ENCODE results near the gene MPL.

Gene MPL

DNA sequence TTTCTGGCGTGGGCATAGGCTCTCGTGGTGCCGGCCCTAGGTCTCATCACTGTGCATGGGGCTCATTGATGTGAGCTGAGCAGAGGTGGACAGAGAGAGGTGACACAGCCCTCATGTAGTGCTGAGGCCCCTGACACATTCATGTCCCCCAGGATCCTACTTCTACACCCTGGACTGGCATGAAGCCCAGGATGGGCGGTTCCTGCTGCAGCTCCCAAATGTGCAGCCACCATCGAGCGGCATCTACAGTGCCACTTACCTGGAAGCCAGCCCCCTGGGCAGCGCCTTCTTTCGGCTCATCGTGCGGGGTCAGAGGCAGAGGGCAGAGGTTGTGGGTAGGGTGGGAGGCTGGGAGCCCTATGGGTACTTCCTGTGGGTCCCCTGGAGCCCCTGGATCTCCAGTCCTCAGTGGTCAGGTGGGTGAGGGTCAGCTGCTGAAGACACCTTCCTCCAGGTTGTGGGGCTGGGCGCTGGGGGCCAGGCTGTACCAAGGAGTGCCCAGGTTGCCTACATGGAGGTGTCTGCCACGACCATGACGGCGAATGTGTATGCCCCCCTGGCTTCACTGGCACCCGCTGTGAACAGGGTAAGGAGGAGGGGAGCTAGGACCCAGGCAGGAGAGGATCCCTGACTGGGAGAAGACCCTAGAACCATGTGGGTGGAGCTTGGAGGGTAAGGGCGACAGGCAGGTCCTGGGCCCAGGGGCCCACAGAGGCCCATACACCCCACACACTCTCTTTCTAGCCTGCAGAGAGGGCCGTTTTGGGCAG lies 30.7 kb upstream of the MPL start:
- no peak for DNase-seq

DNA sequence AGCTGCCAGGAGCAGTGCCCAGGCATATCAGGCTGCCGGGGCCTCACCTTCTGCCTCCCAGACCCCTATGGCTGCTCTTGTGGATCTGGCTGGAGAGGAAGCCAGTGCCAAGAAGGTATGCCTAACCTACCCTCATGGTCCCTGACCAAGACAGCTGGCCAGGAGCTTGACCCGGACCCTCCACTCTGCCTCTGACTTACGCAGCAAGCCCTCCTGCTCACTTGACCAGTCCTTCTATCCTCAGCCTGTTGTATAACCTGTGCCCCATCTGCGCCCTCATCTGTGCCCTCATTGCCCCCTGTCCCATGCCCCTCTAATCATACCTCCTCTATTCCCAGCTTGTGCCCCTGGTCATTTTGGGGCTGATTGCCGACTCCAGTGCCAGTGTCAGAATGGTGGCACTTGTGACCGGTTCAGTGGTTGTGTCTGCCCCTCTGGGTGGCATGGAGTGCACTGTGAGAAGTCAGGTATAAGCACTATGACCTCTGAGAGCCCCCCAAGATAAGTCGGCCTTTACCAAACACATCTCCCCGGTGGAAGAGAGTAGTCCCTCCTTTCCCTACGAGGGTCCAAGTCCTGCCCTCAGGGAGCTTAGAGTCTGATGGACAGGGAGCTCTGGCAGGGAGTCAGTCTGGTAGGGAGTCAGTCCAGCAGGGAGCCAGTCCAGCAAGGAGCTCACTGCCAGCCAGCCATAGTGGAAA lies 30.0 kb upstream of the MPL start:
- DNase-seq = no peak

DNA sequence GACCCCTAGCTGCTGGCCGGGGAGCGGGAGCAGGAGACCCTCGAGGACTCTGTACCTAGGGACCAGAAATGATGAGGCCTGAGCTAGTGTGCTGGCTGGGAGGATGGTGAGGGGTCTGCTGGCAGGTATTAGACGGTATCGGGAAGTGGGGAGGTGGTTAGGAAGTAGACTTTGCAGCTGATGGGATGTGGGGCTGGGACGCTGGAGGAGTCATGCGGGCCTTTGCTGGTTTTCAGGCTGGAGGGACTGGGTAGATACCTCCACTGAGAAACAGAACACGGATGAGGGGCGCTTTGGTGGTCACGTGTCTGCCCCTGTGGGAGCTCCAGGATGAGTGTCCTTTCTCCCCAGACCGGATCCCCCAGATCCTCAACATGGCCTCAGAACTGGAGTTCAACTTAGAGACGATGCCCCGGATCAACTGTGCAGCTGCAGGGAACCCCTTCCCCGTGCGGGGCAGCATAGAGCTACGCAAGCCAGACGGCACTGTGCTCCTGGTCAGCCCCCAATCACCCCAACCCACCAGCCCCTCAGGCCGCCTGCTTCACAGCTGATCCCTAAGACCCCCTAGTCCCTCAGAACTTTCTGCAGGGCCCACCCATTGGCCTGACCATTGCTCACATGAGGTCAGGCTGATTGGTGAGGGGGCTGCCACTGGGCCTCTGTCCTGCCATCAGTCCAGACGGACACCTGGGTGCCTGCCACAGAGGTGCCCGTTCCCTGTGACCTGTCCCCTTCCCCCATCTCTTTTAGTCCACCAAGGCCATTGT lies 28.8 kb upstream of the MPL start:
- no peak for DNase-seq

DNA sequence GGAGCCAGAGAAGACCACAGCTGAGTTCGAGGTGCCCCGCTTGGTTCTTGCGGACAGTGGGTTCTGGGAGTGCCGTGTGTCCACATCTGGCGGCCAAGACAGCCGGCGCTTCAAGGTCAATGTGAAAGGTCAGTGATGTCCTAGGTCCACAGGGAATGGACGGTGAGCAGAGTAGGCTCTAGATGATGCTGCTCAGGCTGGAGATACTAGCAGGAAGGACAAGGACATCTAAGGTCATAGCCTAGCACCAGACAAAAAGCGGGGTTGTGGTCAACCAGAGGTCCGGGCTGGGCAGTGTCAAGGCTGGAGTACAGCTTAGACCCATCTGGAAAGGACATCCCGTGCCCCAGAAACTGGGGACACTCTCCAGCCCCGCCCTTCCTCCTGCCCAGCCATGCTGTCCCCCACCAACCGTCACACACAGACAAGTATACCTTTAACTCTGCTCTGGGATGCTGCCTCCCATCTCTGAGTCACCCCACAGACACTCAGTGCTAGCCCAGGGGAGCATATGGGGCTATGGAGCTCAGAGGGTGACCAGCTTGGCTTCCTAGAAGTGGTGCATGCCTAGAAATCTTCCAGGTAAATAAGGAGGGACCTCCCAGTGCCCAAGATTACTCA lies 28.1 kb upstream of the MPL start:
- DNase-seq = no peak

DNA sequence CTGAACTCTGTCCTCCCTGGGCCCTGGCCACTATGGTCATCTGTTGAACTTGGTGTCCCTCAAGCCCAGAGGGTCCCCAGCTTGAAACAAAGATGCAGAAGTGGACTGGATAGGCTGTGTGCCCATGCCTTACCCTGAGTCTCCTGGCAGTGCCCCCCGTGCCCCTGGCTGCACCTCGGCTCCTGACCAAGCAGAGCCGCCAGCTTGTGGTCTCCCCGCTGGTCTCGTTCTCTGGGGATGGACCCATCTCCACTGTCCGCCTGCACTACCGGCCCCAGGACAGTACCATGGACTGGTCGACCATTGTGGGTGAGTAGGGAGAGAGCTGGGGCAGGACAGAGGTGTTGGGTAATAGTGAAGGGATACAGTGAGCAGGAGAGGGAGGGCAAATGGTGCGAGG lies 26.1 kb upstream of the MPL start:
- no peak for DNase-seq

DNA sequence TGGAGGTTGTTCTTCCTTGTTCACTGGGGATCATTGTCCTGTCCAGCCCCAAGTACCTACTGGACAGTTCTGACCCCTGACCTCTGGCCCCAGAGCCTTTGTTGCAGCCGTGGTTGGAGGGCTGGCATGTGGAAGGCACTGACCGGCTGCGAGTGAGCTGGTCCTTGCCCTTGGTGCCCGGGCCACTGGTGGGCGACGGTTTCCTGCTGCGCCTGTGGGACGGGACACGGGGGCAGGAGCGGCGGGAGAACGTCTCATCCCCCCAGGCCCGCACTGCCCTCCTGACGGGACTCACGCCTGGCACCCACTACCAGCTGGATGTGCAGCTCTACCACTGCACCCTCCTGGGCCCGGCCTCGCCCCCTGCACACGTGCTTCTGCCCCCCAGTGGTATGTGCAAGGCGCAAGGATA lies 25.4 kb upstream of the MPL start:
- DNase-seq = no peak

DNA sequence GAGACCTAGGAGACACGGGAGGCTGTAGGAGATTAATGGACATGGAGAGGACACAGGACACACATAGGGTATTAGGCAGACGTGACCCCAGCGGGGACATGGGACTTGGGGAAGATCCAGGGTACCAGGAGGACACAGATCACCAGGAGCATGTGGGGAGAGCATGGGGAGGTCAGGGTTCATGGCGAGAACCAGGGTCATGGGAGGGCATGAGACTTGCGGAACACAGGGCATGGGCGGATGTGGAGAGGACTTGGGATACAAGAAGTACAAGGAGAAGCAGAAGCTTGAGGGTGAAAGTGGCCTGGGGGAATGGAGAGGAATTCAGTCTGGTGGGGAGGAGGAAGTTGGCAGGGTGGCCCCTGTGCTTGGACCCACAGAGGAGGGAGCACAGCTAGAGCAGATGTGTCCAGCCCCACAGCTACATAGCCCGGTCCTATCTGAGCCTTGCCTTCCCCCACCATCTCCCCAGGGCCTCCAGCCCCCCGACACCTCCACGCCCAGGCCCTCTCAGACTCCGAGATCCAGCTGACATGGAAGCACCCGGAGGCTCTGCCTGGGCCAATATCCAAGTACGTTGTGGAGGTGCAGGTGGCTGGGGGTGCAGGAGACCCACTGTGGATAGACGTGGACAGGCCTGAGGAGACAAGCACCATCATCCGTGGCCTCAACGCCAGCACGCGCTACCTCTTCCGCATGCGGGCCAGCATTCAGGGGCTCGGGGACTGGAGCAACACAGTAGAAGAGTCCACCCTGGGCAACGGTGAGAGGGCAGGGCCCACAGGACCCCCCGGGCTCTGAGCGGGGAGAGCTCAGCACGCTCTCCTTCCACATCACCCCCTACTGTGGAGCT lies 24.7 kb upstream of the MPL start:
- DNase-seq = no peak

DNA sequence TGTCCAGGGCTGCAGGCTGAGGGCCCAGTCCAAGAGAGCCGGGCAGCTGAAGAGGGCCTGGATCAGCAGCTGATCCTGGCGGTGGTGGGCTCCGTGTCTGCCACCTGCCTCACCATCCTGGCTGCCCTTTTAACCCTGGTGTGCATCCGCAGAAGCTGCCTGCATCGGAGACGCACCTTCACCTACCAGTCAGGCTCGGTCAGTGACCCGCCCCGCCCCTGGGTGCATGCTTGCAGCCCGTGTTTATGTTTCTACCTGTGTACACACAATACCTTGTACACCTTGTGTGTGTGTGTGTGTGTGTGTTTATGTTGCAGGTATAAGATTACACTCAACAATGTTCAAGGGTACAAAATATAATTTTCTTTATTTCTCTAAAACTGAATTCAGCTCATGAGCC lies 23.8 kb upstream of the MPL start:
- DNase-seq = no peak

DNA sequence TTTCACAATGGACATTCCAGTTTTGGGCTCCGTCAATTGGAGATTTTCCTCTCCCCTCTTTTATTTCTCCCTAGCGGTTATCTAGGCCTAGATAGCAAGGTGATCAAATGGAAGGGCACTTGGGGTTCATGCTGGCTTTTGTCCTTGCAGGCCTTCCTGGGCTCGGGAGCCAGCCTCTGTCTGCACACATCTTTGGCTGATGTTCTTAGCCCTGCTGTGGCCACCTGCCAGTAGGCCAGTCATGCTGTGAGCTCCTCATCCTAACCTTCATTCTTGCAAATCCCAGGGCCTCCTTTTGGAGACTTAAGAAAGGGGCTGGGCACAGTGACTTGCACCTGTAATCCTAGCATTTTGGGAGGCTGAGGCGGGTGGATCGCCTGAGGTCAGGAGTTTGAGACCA lies 23.4 kb upstream of the MPL start:
- DNase-seq = no peak

DNA sequence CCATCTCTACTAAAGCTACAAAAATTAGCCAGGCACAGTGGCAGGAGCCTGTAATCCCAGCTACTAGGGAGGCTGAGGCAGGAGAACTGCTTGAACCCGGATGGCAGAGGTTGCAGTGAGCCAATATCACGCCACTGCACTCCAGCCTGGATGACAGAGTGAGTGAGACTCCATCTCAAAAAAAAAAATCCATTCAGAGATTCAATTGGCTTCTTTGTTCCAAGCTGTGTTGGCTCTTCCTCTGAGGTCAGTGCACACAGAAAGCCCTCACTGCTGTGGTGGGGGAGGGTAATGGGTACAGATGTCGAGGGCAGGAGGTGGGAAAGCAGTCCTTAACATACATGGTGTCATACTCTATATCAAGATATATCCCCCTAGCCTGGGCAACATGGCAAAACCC lies 22.1 kb upstream of the MPL start:
- DNase-seq = no peak

DNA sequence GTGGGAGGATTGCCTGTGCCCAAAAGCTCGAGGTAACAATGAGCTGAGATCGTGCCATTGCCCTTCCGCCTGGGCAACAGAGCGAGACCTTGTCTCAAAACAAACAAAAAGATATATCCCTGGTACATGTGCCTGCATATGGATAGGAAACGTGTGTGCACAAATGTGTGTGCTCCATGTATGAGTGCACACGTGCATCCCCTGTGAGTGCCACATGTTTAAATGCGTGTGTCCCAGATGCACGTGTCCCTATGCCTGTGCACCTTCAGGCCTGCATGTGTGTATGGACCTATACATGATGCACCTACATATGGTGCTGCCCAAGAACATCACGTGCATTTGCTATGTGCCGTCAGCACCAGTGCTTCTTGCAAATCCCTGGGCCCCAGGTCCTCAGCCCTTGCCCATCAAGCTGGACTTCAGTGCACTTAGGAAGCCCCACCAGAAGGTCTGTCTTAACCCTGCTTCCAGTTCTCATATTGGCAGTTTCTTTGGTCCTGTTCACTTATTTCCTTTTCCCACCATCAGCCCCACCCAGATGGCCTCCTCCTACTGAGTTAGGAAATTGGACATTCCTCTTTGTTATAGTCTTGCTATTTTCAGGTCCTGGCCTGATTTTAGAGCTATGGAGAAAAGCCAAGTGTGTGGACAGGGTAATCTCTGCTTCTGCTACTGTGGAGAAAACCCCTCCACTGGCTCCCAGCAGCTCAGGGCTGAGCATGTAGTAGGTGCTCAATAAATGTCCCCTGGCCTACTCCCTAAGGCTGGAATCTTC lies 21.5 kb upstream of the MPL start:
- no peak for DNase-seq

DNA sequence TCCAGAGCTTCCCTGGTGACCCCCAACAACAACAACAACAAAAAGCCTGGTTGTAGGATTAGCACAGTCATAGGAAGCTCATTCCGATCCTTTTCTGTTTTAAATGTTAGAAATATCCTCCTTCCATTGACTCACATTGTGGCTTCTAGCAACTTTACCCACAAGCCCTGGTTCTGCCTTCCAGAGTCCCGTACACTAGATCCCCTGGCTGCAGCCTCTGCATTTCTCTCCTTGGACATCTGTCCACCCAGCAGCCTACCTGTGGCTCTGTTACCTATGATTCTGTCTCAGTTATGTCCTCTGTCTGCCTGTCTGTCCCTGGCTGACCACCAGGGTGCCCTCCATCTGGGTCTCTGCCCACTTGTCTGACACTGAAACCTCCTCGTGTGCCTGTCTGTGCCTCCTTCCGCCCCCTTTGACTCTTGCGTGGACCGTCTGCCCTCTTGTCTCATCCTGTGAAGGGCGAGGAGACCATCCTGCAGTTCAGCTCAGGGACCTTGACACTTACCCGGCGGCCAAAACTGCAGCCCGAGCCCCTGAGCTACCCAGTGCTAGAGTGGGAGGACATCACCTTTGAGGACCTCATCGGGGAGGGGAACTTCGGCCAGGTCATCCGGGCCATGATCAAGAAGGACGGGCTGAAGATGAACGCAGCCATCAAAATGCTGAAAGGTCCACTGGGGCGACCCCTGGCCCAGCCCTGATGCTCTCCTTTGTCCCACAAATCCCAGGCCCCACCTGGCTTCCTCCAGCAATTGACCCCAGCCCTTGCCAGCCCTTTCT lies 20.7 kb upstream of the MPL start:
- DNase-seq = no peak

DNA sequence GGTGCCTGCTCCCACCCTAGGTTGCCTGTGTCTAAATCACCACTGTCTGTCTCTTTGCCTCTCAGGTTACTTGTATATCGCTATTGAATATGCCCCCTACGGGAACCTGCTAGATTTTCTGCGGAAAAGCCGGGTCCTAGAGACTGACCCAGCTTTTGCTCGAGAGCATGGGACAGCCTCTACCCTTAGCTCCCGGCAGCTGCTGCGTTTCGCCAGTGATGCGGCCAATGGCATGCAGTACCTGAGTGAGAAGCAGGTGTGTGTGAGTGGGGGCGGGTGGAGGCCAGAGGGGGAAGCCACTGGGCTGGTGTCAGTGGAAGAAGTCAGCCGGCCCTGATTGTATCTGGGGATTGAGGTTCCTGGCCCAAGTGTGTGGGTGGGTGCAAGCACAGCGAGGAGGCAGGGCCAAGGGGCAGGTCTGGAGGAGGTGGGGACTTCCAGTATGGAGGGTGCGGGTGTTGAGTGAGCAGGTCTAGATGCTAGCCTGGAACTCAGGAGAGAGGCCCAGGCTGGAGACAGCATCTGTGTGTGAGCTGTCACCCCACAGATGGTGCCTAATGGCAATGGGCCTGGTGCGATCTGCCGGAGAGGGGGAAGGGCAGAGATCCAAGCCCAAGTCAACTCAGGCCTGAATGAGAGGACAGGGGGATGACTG lies 19.7 kb upstream of the MPL start:
- DNase-seq = no peak

DNA sequence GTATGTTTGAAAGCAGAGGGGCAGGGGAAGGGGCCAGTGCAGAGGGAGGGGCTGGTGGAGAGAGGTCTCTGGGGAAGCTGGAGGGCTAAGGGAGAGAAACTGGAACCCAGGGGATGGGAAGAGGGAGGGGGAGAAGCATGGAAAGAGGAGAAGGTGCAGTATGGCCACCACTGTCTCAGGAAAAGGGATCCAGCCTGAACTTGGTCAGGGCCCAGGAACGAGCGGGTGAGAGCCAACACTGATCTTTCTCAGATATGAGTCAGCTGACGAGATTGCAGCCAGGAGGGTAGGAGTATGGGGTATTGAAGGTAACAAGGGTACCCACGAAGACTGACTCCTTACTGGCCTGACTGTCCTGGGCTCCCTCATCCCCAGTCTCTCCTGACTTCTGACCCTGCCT lies 18.8 kb upstream of the MPL start:
- no peak for DNase-seq

DNA sequence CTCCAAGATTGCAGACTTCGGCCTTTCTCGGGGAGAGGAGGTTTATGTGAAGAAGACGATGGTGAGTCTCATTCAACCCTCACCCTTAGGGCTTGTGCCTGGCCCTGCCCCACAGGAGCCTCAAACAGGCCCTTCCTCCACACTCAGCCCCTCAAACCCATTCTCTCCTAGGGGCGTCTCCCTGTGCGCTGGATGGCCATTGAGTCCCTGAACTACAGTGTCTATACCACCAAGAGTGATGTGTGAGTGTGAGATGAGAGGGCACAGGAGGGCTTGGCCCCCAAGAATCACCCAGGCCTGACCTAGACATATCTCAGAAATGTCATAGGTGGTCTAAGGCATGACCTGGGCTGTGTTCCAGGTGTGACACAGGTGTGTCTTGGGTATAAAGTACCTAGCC lies 18.3 kb upstream of the MPL start:
- no peak for DNase-seq

DNA sequence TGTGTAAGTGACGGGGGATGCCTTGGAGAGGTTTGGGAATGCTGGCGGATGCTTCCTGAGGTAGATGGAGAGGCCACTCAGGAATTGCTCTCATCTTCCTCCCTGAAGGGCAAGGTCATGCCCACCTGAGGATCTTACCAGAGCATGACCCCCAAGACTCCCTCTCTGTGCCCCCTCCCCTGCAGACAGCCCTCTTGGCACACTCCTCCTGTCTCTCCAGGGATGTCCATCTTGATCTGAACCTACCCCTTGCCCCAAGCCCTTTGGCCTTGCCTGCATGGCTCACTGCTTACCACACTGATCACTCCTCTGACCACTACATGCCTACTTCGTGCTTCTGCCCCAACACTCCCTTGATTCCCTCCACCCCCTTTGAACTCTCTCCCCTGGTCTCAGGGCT lies 17.9 kb upstream of the MPL start:
- no peak for DNase-seq

DNA sequence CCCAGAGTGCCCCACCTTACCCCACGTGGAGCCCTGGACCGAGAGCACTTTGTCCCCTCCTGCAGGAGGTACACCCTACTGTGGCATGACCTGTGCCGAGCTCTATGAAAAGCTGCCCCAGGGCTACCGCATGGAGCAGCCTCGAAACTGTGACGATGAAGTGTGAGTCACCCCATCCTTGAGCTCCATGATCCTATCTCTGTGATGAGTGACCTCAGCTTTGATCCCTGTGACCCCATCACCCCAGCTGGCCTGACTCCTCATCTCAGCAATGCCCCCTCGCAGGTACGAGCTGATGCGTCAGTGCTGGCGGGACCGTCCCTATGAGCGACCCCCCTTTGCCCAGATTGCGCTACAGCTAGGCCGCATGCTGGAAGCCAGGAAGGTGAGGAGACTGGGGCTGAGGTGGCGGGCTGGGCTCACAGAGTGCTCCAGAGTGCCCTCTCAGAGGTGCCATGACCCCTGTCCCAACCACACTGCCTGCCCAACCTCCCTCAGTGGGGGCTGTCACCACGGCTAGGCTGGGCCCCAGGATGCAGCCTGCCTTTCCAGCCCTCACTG lies 16.2 kb upstream of the MPL start:
- no peak for DNase-seq

DNA sequence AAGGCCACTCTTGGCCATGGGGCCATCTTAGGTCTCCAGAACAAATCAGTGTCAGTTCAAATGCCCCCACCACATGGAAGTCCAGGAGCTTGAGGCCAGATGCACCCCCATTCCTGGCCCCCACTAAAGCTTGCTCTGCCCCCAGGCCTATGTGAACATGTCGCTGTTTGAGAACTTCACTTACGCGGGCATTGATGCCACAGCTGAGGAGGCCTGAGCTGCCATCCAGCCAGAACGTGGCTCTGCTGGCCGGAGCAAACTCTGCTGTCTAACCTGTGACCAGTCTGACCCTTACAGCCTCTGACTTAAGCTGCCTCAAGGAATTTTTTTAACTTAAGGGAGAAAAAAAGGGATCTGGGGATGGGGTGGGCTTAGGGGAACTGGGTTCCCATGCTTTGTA lies 15.1 kb upstream of the MPL start:
- DNase-seq = no peak

DNA sequence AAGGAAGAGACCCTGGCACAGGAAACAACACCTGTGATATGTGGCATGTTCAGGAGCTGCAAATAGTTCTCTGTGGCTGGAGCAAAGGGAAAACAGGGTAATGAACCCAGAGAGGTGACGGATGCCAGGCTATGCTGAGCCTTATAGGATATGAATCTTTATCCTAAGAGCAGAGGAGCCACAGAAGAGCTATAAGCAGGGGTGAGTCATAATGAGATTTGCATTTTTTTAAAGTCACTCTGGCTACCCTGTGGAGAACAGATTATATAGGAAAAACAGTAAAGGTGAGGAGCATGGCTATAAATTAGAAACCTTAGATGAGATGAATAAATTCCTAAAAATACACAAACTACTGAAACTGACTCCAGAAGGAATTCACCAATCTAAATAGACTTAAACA lies 12.8 kb upstream of the MPL start:
- no peak for DNase-seq

DNA sequence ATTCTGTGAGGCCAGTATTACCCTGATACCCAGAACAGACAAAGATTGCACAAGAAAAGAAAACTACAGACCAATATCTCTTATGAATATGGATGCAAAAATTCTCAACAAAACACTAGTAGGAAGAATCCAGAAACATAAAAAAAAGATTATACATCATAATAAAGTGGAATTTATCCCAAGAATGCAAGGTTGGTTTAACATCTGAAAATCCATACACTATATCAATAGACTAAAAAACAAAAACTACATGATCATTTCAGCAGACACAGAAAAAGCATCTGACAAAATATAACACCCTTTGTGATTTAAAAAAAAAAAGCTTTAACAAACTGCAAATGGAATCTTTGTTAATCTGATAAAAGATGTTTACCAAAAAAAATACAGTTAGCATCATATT lies 12.2 kb upstream of the MPL start:
- no peak for DNase-seq

Measured in activated naive CD4-positive, alpha-beta T cell treated with anti-CD3 and anti-CD28 coated beads, Interleukin-2, amount 50 U/mL, for 16 hours (primary cell).